SKM-1 (cell line): ENCODE measurements around the gene SERTM2.

Experiments
- DNase-seq: peaks from one replicate; lab custom pipeline; 2025; ENCODE audit not compliant: unreplicated experiment; lab: John Stamatoyannopoulos, UW

The SERTM2 gene

GRCh38 chrX:111555406-111555958 is 44.0 kb downstream of the SERTM2 start:
- no peak for DNase-seq

DNA sequence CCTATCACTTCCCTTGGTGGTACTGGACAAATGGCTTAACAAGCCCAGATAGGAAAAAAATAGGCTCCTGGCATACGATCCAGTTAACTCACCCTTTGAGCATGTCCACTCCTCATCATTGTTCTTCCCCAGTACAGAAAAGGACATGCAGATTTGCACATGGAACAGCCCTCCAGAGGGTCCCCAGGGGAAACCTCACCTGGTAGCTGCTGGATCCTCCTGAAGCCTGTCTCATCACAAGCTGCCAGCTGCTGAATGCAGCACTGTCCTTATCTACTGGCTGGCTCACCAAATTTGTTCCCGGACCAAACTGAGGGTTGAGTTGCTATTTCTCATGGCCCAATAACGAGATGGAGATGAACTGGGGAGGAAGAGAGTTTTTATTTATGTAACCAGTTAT is 49.4 kb downstream of the SERTM2 start:
- no peak for DNase-seq

DNA sequence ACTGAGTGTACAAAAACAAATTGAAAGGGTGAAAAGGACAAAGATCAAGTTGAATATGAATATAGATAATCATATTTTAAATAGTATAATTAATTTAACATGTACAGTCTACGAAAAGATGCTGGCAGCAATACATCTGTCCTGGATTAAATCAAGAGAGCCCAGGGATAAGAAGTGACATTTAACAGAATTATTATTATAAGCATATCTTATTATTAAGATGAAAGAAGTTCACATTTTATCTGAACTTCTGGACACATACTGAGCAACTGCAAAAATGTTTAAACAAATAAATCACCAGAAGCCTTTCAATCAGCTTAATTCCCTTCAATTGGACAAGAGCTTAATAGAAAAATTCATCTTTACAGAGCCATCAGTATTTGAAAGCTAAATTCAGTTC is 50.4 kb downstream of the SERTM2 start:
- DNase-seq, result no peak

GRCh38 chrX:111567542-111568255 is 56.3 kb downstream of the SERTM2 start:
- no peak for DNase-seq

DNA sequence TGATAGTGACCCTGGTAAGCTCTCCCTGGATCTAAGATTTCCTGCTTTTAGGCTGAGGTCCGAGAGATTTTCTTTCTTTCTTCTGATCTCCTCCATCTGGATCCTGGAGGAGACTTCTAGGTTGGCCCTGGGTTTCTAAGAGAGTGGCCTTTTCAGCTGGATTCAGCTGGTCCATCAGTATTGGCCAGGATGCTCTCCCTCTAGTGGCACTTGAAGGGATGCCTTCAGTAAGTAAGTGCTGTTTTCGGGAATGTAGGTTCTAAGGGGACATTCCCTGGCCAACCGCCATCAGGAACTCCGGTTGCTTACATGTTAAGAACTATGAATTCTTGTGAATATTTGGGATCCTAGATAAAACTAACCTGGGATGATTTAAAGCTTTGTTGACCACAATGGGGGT is 56.9 kb downstream of the SERTM2 start:
- no peak for DNase-seq

GRCh38 chrX:111568817-111569216 is 57.4 kb downstream of the SERTM2 start:
- no peak for DNase-seq
